HG03575 (cell line): ENCODE measurements around the gene SKIDA1.

Experiments
- ATAC-seq: cut with Tn5 transposase; IDR thresholded peaks from one replicate; pipeline ENCODE4 v1.9.1; 2021; ENCODE audit not compliant: unreplicated experiment, insufficient number of reproducible peaks, low FRiP score; ENCODE audit errors: extremely low read depth

Gene SKIDA1

GRCh38 chr10:21507150-21507549 is 18.3 kb downstream of the SKIDA1 start:
- ATAC-seq, result no peak

- no peak for ATAC-seq
Measured at GRCh38 chr10:21506351-21506750, 19.1 kb downstream of the SKIDA1 start.

- no peak for ATAC-seq
Measured at GRCh38 chr10:21505711-21506278, 19.7 kb downstream of the SKIDA1 start.

GRCh38 chr10:21503542-21503941 is 21.9 kb downstream of the SKIDA1 start:
- no peak for ATAC-seq

DNA sequence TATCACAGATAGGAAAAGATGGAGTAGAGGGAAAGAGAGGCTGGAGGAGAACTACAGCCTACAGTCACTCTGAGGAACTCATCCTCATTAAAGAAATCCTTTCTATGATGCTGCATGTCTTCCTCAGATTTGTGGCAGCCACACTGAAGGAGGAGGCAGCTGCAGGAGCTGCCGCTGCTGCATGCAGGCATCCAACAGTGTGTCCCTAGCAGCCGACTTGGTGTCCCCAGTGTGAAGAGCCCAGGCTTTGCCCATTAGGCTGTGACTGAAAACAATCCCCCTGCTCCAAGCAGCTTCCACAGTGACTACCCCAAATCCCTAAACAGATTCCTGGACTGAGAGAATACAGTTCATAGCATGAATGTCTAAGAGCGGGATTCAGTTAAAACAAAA is 23.1 kb downstream of the SKIDA1 start:
- ATAC-seq, result no peak

GRCh38 chr10:21501731-21502347 is 23.6 kb downstream of the SKIDA1 start:
- no peak for ATAC-seq

DNA sequence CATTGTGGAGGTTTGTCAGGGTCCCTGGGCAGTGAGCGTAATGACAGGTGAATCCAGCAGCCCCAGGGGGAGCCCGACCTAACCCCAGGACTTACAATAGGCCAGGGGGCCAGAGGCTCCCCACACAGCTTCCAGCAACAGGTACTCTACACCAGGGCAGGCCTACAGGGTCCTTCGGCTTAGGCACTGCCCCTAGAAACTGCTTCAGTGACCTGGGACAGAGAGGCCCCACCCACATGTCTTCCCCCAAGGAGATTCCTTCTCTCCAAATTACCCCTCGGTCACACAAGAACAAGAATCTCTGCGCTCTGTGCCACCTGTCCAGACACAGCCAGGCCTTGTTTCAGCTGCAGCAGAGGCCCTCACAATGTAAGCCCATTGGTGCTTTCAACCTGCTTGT is 24.4 kb downstream of the SKIDA1 start:
- no peak for ATAC-seq

DNA sequence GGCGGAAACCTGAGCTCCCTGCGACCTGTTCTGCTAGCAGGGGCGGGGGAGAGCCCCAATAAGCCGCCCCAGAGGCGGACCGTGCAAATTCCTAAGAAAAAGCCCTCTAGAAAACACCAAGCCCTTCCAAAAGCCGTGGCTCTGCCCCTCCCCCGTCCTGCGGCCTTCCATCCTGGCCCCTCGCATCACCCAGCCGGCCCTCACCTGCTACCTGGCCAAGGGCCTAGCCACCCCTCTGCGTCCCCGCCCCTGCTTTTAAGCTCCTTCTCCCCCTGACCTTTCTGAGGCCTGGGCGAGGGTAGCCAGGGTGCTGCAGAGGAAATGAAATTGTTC is 24.9 kb downstream of the SKIDA1 start:
- no peak for ATAC-seq

- ATAC-seq, result no peak
Measured at GRCh38 chr10:21499701-21500577, 25.5 kb downstream of the SKIDA1 start.

- no peak for ATAC-seq
Measured at GRCh38 chr10:21498986-21499385, 26.5 kb downstream of the SKIDA1 start.

GRCh38 chr10:21498377-21498776 is 27.1 kb downstream of the SKIDA1 start:
- no peak for ATAC-seq

DNA sequence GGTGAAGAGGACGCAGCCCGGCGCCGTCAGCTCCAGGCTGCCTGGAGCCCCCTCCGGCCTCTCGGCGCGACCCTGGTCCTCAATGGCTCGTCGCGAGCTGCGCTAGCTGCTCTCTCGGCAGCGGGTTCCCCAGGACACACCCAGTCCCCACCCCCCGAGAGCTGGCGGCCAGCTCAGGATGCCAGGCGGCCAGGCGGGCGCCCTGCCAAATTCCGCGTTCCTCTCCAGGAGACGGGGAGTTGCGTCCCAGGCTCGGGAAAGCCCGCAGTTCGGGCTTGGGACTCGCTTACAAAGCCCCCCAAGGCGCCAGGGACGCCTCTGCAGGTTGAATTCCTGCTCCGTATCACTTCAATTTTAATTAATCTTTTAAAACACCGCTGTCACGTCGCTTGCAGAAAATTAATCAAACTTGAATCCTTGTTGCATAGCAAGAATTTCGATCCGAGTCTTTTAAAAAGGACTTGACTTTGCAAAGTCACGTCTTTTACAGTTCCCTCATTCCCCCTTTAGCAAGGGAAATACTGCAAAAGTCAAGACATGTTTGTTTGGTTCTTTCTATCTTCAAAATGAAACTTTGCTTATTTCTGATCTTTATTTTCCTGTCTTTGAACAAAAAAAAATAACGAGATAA is 28.2 kb downstream of the SKIDA1 start:
- no peak for ATAC-seq

- ATAC-seq, result no peak
Measured at GRCh38 chr10:21496343-21497176, 28.9 kb downstream of the SKIDA1 start.

DNA sequence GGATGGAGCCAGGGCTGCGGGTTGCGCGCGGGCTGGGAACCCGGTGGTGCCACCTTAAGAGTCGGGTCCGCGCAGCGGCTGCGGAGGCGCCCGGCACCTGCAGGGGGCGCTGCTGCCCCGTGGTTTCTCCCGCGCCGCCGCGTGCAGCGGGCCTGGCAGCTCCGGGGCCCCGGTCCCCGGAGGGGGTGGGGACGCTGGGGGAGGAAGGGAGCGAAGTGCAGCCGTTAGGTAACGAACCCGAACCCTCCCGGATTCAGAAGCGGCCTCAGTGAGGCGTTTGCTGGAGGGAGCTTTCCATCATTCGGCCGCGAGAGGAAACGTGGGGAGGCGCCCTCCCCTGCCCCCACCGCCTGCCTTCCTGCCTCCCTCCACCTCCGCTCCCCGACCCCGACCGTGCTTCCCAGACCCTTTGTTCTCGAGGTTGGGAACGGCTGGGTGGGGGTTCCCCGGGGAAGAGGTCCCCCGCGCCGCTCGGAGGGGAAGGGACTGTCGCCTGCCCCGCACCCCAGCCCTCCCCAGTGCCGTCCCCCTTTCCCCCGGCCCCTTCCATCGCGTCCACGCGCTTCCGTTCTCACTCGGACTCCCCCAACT is 29.6 kb downstream of the SKIDA1 start:
- ATAC-seq, result no peak

DNA sequence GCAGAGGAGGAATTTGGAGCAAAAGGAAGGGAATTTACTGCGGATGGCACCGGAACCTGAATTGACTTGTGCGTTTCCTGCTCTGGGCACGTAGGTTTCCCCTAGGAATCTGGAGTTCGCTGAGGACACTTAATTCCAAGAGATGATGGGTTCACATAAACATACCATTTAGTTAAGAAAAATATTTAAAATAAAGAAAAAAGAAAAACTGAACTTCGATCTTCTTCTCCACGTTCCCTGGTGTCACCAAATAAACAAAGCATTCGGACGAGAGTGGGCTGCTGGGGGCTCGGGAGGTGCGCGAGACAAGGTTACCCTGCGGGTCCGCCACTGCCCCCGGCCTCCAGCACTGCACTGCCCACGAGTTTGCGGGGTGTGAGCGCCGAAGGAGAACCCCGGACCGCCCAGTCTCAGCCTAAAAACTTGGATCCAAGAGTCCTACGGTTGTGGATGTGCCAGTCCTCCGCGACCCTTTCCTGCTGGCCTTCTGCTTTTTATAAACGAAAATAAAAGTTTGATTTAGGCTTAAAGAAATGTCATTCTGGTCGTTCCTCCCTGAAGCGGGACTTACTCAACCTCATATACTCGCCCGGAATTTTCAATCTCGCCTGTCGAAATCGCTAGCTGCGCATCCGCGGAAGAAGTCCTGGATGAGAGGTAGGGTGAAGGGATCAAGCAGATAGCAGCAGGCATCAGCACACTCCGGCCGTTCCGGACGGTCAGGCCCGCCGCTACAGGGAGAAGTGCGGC is 30.3 kb downstream of the SKIDA1 start:
- no peak for ATAC-seq

DNA sequence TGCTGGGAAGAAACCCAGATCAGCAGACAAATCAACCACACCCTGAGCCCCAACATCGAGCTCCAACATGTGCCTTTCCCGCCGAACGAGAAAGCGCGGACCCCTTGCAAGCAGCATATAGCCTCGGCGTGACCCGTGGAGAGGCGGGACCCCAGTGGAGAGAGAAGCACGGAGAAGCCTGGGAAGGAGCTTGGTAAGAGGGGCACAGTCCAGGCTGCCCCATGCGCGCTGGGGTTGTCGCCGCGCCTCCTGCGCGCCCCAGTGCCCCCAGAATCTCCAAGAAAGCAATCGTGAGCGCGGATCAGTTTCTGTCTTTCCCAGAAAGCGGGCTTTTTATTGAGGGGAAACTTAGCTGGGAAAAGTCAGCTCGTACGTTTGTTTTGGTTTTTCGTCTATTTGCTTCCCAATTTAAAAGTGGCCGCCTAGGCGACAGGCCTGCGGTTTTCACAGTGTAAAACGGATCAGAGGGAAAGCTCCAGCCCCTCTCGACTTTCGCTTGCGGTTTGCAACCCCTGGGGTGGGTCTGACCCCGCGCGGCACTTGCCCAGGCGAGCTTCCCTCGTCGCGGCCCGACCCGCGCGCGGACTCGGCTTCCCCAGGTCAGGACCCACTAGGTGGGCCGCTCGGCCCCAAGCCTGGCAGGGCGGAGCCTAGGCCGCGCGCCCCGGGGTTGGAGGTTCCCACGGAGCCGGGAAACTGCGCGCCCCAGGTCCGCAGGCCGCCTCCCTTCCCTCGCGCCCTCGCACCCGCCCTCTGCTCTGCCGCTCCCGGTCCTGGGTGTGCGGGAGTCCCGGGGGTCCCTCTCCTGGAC is 31.1 kb downstream of the SKIDA1 start:
- no peak for ATAC-seq

- ATAC-seq, result no peak
Measured at GRCh38 chr10:21493784-21494183, 31.7 kb downstream of the SKIDA1 start.
